Measurements from ENCODE around the gene OR52E2. TPM values are rescaled to one million over a fixed set of nuclear protein-coding genes. Genes with fewer than 3 reads are reported as not detected.

The OR52E2 gene
- total RNA-seq, 1 experiment from 2014 or later = not detected

DNA sequence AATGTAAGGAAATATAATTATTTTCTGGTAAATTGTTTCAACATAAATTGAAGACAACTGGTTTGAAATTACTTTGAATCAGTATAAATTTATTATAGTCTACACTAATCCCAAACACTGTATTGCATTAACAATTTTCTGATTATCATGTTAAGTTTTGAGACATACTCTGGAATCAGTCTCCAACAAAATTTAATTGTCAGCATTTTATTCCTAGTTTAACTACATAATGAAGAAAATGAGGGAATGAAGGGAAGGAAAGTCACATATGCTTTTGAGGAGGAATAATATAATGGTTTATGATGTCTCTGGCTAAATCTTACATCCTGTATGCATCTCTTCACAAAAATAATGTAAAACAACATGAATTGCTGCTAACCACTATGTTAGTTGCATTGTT is 24.2 kb upstream of the OR52E2 start:
- Histone ChIP-seq H3K27ac (ENCODE audit: insufficient read length, low read depth, low read length) (no peak overlapping the region), H2BK12ac (ENCODE audit: insufficient read length, low read depth, low read length) (no peak overlapping the region), H4K5ac (ENCODE audit: insufficient read length, low read depth, low read length) (no peak overlapping the region), H4K20me1 (ENCODE audit: control insufficient read depth, insufficient read depth, insufficient read length) (no peaks in the 10 kb centered on the region), H2BK15ac (ENCODE audit: low read depth, low read length) (no peak overlapping the region), H3K14ac (ENCODE audit: insufficient read depth, low read length) (no peak overlapping the region), H4K8ac (replicated peaks; ENCODE audit: insufficient read length, low read depth, low read length) (no peak overlapping the region), H2BK120ac (ENCODE audit: low read depth, low read length, poor library complexity, severe bottlenecking) (no peak overlapping the region), H2AFZ (ENCODE audit: low read length) (no peak overlapping the region), H3K4me1 (ENCODE audit: insufficient read depth, low read length) (no peaks in the 10 kb centered on the region), H3K9ac (ENCODE audit: extremely low read depth, insufficient read length, low read length) (no peak overlapping the region), H3K79me2 (ENCODE audit: insufficient read depth, low read length) (no peaks in the 10 kb centered on the region), H2BK5ac (ENCODE audit: insufficient read length, low read length) (no peak overlapping the region), H3K9me3 (ENCODE audit: control insufficient read depth, low read depth, low read length) (no peaks in the 10 kb centered on the region), H3K18ac (ENCODE audit: insufficient read length, low read depth, low read length) (no peak overlapping the region), H3K23me2 (ENCODE audit: insufficient read length, low read depth, low read length, poor library complexity, severe bottlenecking) (no peaks in the 10 kb centered on the region), H3K27me3 (ENCODE audit: insufficient read depth, low read length) (no peaks in the 10 kb centered on the region), H3K4ac (ENCODE audit: low read depth, low read length) (no peak overlapping the region), H2BK20ac (ENCODE audit: low read depth, low read length, poor library complexity, severe bottlenecking) (no peak overlapping the region), H3K56ac (ENCODE audit: insufficient read length, low read depth, low read length) (no peak overlapping the region), H3K4me2 (ENCODE audit: insufficient read depth, insufficient read length, low read length) (no peak overlapping the region), H3T11ph (ENCODE audit: low read length) (no peak overlapping the region), H3K23ac (ENCODE audit: insufficient read length, low read depth, low read length) (no peak overlapping the region), H2AK5ac (ENCODE audit: insufficient read length, low read length) (no peak overlapping the region), H4K91ac (ENCODE audit: insufficient read length, low read depth, low read length) (no peak overlapping the region), H3K79me1 (ENCODE audit: insufficient read depth, low read depth, low read length, poor library complexity, severe bottlenecking) (no peaks in the 10 kb centered on the region)
- peaks cover 2 to 7% of the 10 kb centered on the region in 2 experiments; a peak in 3 of 4 replicates for H3K4me1 Mint-ChIP-seq
- H3K36me3 Mint-ChIP-seq (ENCODE audit: insufficient read depth in 1 of 3, low read depth in 3 of 3) = no peaks in the 10 kb centered on the region
- no peak for DNase-seq
- no peak overlapping the region for H3K27ac Mint-ChIP-seq
- no peak overlapping the region for H3K4me3 Mint-ChIP-seq
- no peaks in the 10 kb centered on the region; the same call in 1 of the 2 replicates for H3K27me3 Mint-ChIP-seq (ENCODE audit: low read depth)
- H3K9me3 Mint-ChIP-seq = no peaks in the 10 kb centered on the region
- TF ChIP-seq, protein P1, sequence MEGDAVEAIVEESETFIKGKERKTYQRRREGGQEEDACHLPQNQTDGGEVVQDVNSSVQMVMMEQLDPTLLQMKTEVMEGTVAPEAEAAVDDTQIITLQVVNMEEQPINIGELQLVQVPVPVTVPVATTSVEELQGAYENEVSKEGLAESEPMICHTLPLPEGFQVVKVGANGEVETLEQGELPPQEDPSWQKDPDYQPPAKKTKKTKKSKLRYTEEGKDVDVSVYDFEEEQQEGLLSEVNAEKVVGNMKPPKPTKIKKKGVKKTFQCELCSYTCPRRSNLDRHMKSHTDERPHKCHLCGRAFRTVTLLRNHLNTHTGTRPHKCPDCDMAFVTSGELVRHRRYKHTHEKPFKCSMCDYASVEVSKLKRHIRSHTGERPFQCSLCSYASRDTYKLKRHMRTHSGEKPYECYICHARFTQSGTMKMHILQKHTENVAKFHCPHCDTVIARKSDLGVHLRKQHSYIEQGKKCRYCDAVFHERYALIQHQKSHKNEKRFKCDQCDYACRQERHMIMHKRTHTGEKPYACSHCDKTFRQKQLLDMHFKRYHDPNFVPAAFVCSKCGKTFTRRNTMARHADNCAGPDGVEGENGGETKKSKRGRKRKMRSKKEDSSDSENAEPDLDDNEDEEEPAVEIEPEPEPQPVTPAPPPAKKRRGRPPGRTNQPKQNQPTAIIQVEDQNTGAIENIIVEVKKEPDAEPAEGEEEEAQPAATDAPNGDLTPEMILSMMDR (conservative IDR thresholded peaks at IDR 0.05) = no peak

Data from H9 (cell line).